Measurements from ENCODE around the gene CMC1.

DNA sequence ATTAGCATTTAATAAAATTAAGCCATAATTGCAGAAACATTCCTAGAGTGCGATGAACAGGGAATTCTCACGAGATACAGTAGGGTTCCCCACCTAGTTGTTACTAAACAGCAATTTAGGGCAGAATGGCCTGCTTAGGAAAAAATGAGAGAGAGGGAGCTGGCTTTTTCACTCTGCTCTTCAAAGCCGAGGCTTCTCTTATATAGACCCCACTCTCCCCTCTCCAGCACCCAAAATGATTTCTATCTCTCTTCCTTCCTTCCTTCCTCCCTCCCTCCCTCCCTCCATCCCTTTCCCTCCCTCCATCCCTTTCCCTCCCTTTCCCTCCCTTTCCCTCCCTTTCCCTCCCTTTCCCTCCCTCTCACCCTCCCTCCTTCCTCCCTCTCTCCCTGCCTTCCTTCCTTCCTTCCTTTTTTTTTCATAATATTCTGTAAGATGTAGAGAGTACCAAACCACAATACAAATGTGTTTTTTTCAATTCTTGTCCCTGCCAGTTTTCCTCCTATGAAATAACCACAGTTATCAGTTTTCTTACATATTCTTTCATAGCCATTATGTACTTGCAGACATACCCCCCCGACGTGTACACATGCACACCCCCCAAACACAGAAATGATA, 59.0 kb downstream of the CMC1 start:
- TF ChIP-seq, protein P1, sequence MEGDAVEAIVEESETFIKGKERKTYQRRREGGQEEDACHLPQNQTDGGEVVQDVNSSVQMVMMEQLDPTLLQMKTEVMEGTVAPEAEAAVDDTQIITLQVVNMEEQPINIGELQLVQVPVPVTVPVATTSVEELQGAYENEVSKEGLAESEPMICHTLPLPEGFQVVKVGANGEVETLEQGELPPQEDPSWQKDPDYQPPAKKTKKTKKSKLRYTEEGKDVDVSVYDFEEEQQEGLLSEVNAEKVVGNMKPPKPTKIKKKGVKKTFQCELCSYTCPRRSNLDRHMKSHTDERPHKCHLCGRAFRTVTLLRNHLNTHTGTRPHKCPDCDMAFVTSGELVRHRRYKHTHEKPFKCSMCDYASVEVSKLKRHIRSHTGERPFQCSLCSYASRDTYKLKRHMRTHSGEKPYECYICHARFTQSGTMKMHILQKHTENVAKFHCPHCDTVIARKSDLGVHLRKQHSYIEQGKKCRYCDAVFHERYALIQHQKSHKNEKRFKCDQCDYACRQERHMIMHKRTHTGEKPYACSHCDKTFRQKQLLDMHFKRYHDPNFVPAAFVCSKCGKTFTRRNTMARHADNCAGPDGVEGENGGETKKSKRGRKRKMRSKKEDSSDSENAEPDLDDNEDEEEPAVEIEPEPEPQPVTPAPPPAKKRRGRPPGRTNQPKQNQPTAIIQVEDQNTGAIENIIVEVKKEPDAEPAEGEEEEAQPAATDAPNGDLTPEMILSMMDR (IDR thresholded peaks at IDR 0.05), result no peak
- no peak for TF ChIP-seq POLR2A (IDR thresholded peaks at IDR 0.05)

Data from testis (tissue), 2 donors.